Effector memory CD8-positive, alpha-beta T cell (primary cell): ENCODE results near the gene TRIM32.

ENCODE experiments used
- ATAC-seq: fragments of 150-1000 bp; cut with Tn5 transposase; replicated peaks from 2 replicates; pipeline ENCODE4 v1.10.0; 2021; ENCODE audit warnings: mild to moderate bottlenecking, moderate library complexity
- DNase-seq, 3 experiments: peaks; one replicate each; pipeline ENCODE4 v3.0.0; 2021
- H3K27ac Mint-ChIP-seq, 2 donors: one replicate each; pipeline ENCODE4 v1.8.0; 2022; ENCODE audit warnings: mild to moderate bottlenecking in 2 of 2, mixed read lengths in 2 of 2, moderate library complexity in 2 of 2
- H3K27me3 Mint-ChIP-seq, 2 donors: one replicate each; pipeline ENCODE4 v1.8.0; 2022; ENCODE audit warnings: mixed read lengths in 2 of 2
- H3K36me3 Mint-ChIP-seq: one replicate; pipeline ENCODE4 v1.8.0; 2022; ENCODE audit warnings: mild to moderate bottlenecking, moderate library complexity, mixed read lengths; ENCODE audit not compliant: insufficient read depth
- H3K4me1 Mint-ChIP-seq, 2 donors: one replicate each; pipeline ENCODE4 v1.8.0; 2022; ENCODE audit warnings: low read depth in 2 of 2, mixed read lengths in 2 of 2
- H3K4me3 Mint-ChIP-seq, 2 donors: one replicate each; pipeline ENCODE4 v1.8.0; 2022; ENCODE audit warnings: mild to moderate bottlenecking in 2 of 2, mixed read lengths in 2 of 2, moderate library complexity in 2 of 2
- H3K9me3 Mint-ChIP-seq, 2 donors: one replicate each; pipeline ENCODE4 v1.8.0; 2022; ENCODE audit warnings: mixed read lengths in 2 of 2
- total RNA-seq, 9 experiments: gene quantifications; one replicate each; lab custom pipeline; 2026; lab: John Stamatoyannopoulos, UW

The TRIM32 gene
- 2.7 to 23.5 (median 11.9) reads per million in 9 experiments for total RNA-seq

- Mint-ChIP-seq H3K36me3 (peaks cover 7% of the 10 kb centered on the region), H3K4me3 (peak within 1 kb of the TSS; percentile 85 to 90), H3K27ac (peak within 1 kb of the TSS; percentile 76 to 91), H3K9me3 (peaks cover 0 to 1% of the 10 kb centered on the region in 2 donors), H3K4me1 (peaks cover 48 to 50% of the 10 kb centered on the region in 2 donors), H3K27me3 (no peaks in the 10 kb centered on the region)
- peak; percentile 96 for ATAC-seq
- peak; percentile 91 to 95 (median 93) for DNase-seq
These were observed at the start of gene TRIM32 for GRCh38 chr9:116687074-116687753. TRIM32 (plus strand) TSS chr9:116687305; CDS start chr9:116697743, 10,438 bp downstream.

GRCh38 chr9:116639251-116639741 lies 47.8 kb upstream of the TRIM32 start:
- DNase-seq: no peak
- Mint-ChIP-seq H3K27ac (no peak overlapping the region), H3K36me3 (no peaks in the 10 kb centered on the region), H3K4me1 (no peaks in the 10 kb centered on the region), H3K27me3 (no peaks in the 10 kb centered on the region), H3K4me3 (no peak overlapping the region), H3K9me3 (no peaks in the 10 kb centered on the region)
- ATAC-seq: no peak

- Mint-ChIP-seq H3K27me3 (no peaks in the 10 kb centered on the region), H3K36me3 (no peaks in the 10 kb centered on the region), H3K9me3 (no peaks in the 10 kb centered on the region), H3K4me3 (no peak overlapping the region), H3K27ac (no peak overlapping the region), H3K4me1 (no peaks in the 10 kb centered on the region)
- no peak for ATAC-seq
- DNase-seq: no peak
These were observed 45.6 kb upstream of the TRIM32 start for GRCh38 chr9:116641292-116642059.

- no peaks in the 10 kb centered on the region for H3K27me3 Mint-ChIP-seq
- ATAC-seq (no peak), DNase-seq (no peak)
- no peaks in the 10 kb centered on the region for H3K4me1 Mint-ChIP-seq
- no peaks in the 10 kb centered on the region for H3K36me3 Mint-ChIP-seq
- no peak overlapping the region for H3K4me3 Mint-ChIP-seq
- no peak overlapping the region for H3K27ac Mint-ChIP-seq
- no peaks in the 10 kb centered on the region for H3K9me3 Mint-ChIP-seq
These were observed 43.4 kb upstream of the TRIM32 start for GRCh38 chr9:116643691-116644090.

GRCh38 chr9:116644091-116644688 lies 42.9 kb upstream of the TRIM32 start:
- H3K4me1 Mint-ChIP-seq: no peaks in the 10 kb centered on the region
- no peak for ATAC-seq

GRCh38 chr9:116646661-116647514 lies 40.2 kb upstream of the TRIM32 start:
- Mint-ChIP-seq H3K27ac (no peak overlapping the region), H3K36me3 (no peaks in the 10 kb centered on the region), H3K9me3 (no peaks in the 10 kb centered on the region), H3K4me1 (no peaks in the 10 kb centered on the region), H3K4me3 (no peak overlapping the region), H3K27me3 (no peaks in the 10 kb centered on the region)
- DNase-seq (no peak), ATAC-seq (no peak)

More at GRCh38 chr9:116644091-116644688, 42.9 kb upstream of the TRIM32 start:
- no peaks in the 10 kb centered on the region for H3K36me3 Mint-ChIP-seq
- H3K27ac Mint-ChIP-seq: no peak overlapping the region
- no peaks in the 10 kb centered on the region for H3K27me3 Mint-ChIP-seq
- H3K4me3 Mint-ChIP-seq: no peak overlapping the region
- no peak for DNase-seq
- H3K9me3 Mint-ChIP-seq: no peaks in the 10 kb centered on the region

GRCh38 chr9:116647515-116647809 lies 39.6 kb upstream of the TRIM32 start:
- H3K4me1 Mint-ChIP-seq: no peaks in the 10 kb centered on the region
- H3K4me3 Mint-ChIP-seq: no peak overlapping the region
- H3K27me3 Mint-ChIP-seq: no peaks in the 10 kb centered on the region
- ATAC-seq: no peak
- no peaks in the 10 kb centered on the region for H3K9me3 Mint-ChIP-seq
- no peak for DNase-seq
- H3K27ac Mint-ChIP-seq: no peak overlapping the region
- no peaks in the 10 kb centered on the region for H3K36me3 Mint-ChIP-seq

GRCh38 chr9:116653348-116654058 lies 33.6 kb upstream of the TRIM32 start:
- Mint-ChIP-seq H3K4me3 (no peak overlapping the region), H3K4me1 (no peaks in the 10 kb centered on the region), H3K9me3 (no peaks in the 10 kb centered on the region), H3K27ac (no peak overlapping the region), H3K27me3 (no peaks in the 10 kb centered on the region), H3K36me3 (no peaks in the 10 kb centered on the region)
- ATAC-seq (no peak), DNase-seq (no peak)

GRCh38 chr9:116654059-116654355 lies 33.1 kb upstream of the TRIM32 start:
- Mint-ChIP-seq H3K4me1 (no peaks in the 10 kb centered on the region), H3K36me3 (no peaks in the 10 kb centered on the region), H3K9me3 (no peaks in the 10 kb centered on the region), H3K4me3 (no peak overlapping the region), H3K27me3 (no peaks in the 10 kb centered on the region), H3K27ac (no peak overlapping the region)
- ATAC-seq (no peak), DNase-seq (no peak)

GRCh38 chr9:116656501-116656971 lies 30.6 kb upstream of the TRIM32 start:
- Mint-ChIP-seq H3K9me3 (no peaks in the 10 kb centered on the region), H3K27ac (no peak overlapping the region)
- no peak for ATAC-seq

GRCh38 chr9:116656977-116657376 lies 30.1 kb upstream of the TRIM32 start:
- DNase-seq (no peak), ATAC-seq (no peak)
- H3K9me3 Mint-ChIP-seq: no peaks in the 10 kb centered on the region
- no peaks in the 10 kb centered on the region for H3K27me3 Mint-ChIP-seq
- H3K4me3 Mint-ChIP-seq: no peak overlapping the region
- H3K27ac Mint-ChIP-seq: no peak overlapping the region
- H3K36me3 Mint-ChIP-seq: no peaks in the 10 kb centered on the region
- no peaks in the 10 kb centered on the region for H3K4me1 Mint-ChIP-seq

More at GRCh38 chr9:116656501-116656971, 30.6 kb upstream of the TRIM32 start:
- H3K27me3 Mint-ChIP-seq: no peaks in the 10 kb centered on the region
- DNase-seq: no peak
- no peaks in the 10 kb centered on the region for H3K36me3 Mint-ChIP-seq
- H3K4me1 Mint-ChIP-seq: no peaks in the 10 kb centered on the region
- no peak overlapping the region for H3K4me3 Mint-ChIP-seq

- H3K27me3 Mint-ChIP-seq: no peaks in the 10 kb centered on the region
- H3K27ac Mint-ChIP-seq: no peak overlapping the region
- no peaks in the 10 kb centered on the region for H3K4me1 Mint-ChIP-seq
- DNase-seq (no peak), ATAC-seq (no peak)
- no peaks in the 10 kb centered on the region for H3K9me3 Mint-ChIP-seq
- no peaks in the 10 kb centered on the region for H3K36me3 Mint-ChIP-seq
- H3K4me3 Mint-ChIP-seq: no peak overlapping the region
These were observed 28.8 kb upstream of the TRIM32 start for GRCh38 chr9:116658265-116658664.
